Endodermal cell (in vitro differentiated cells): ENCODE measurements around the gene SCRN2. TPM values are rescaled to one million over a fixed set of nuclear protein-coding genes. Genes with fewer than 3 reads are reported as not detected.
A peak's percentile ranks its signal among the peaks of the same experiment; 100 is the strongest.

Source experiments
- DNase-seq: peaks from one replicate; pipeline ENCODE4 v3.0.0-alpha.2; 2017
- H3K27ac ChIP-seq: 2 replicates; pipeline ENCODE4 v1.5.1; 2013; ENCODE audit warnings: mild to moderate bottlenecking, low read depth, low read length, moderate library complexity
- H3K27me3 ChIP-seq: 2 replicates; pipeline ENCODE4 v1.6.1; 2013; ENCODE audit warnings: mild to moderate bottlenecking, low read length, moderate library complexity; ENCODE audit not compliant: insufficient read depth, control insufficient read depth, poor library complexity, severe bottlenecking
- H3K36me3 ChIP-seq: 2 replicates; pipeline ENCODE4 v1.7.0; 2013; ENCODE audit warnings: mild to moderate bottlenecking, low read length, moderate library complexity; ENCODE audit not compliant: control insufficient read depth, insufficient read depth
- H3K4me1 ChIP-seq: one replicate; pipeline ENCODE4 v1.7.0; 2013; ENCODE audit warnings: low read length; ENCODE audit not compliant: control insufficient read depth, insufficient read depth
- H3K4me3 ChIP-seq: 2 replicates; pipeline ENCODE4 v1.5.1; 2013; ENCODE audit warnings: mild to moderate bottlenecking, low read length, moderate library complexity
- H3K9ac ChIP-seq: 2 replicates; pipeline ENCODE4 v1.6.1; 2013; ENCODE audit warnings: mild to moderate bottlenecking, low read length, moderate library complexity; ENCODE audit not compliant: poor library complexity, severe bottlenecking; ENCODE audit errors: extremely low read depth
- H3K9me3 ChIP-seq: 2 replicates; pipeline ENCODE4 v1.6.1; 2013; ENCODE audit warnings: mild to moderate bottlenecking, low read length, moderate library complexity; ENCODE audit not compliant: control insufficient read depth
- H3K27ac Mint-ChIP-seq: 2 replicates; pipeline ENCODE4 v1.8.0; 2020; ENCODE audit warnings: mixed read lengths
- H3K27me3 Mint-ChIP-seq: 2 replicates; pipeline ENCODE4 v1.8.0; 2021; ENCODE audit warnings: mild to moderate bottlenecking, mixed read lengths; ENCODE audit not compliant: insufficient read depth
- H3K36me3 Mint-ChIP-seq: 2 replicates; pipeline ENCODE4 v1.8.0; 2020; ENCODE audit warnings: low read depth, mixed read lengths
- H3K4me1 Mint-ChIP-seq: 2 replicates; pipeline ENCODE4 v1.8.0; 2020; ENCODE audit warnings: mixed read lengths
- H3K4me3 Mint-ChIP-seq: 2 replicates; pipeline ENCODE4 v1.8.0; 2020; ENCODE audit warnings: mild to moderate bottlenecking, moderate library complexity, mixed read lengths
- H3K9me3 Mint-ChIP-seq: 2 replicates; pipeline ENCODE4 v1.8.0; 2020; ENCODE audit warnings: mild to moderate bottlenecking, mixed read lengths
- WGBS, 2 experiments: methylation state at CpG; one replicate each; pipeline versions ENCODE4 v1.1.5 to v1.1.7; 2013; ENCODE audit warnings: missing lambda C conversion rate in 2 of 2, mixed read lengths in 1 of 2; ENCODE audit not compliant: insufficient coverage in 1 of 2, insufficient read length in 1 of 2; 5-methylcytosine and 5-hydroxymethylcytosine counted together
- total RNA-seq, 2 donors: library from RNA; stranded (reverse); fragmentation: NEBNext Ultra II Directional in 1 of 2; extraction: Animal tissue kit (Norgen Biotek cat#: 25700) in 1 of 2; gene quantifications; 2 replicates in 1 of 2; 3 replicates in 1 of 2; pipeline ENCODE4 v1.2.1, GENCODE V29; 2021
- TF ChIP-seq, protein P1 (sequence below): fragments of 200-600 bp; sonication (generic); conservative IDR thresholded peaks from 2 replicates; pipeline ENCODE4 v1.5.0; 2021; ENCODE audit warnings: antibody characterized with exemption, mild to moderate bottlenecking

SCRN2 gene
- total RNA-seq, 2 donors from 2014 or later, result 54.5 to 71.9 TPM

DNA sequence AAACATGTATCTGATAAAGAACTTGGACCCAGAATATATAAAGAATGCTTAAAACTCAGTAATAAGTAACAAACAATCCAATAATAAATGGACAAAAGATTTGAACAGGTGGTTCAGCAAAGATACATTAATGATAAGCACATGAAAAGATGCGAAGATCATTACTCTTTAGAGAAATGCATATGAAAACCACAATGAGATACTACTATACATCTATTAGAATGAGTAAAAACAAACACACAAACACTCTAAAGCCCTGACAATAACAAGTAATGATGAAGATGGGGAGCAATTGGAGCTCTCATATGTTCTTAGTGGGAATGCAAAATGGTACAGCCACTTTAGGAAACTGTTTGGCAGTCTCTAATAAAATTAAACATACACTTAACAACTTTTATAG lies 48.6 kb downstream of the SCRN2 start:
- Mint-ChIP-seq H3K4me1 (peaks cover 2% of the 10 kb centered on the region), H3K36me3 (no peaks in the 10 kb centered on the region), H3K9me3 (no peaks in the 10 kb centered on the region), H3K27ac (no peak overlapping the region), H3K27me3 (peaks cover 79% of the 10 kb centered on the region), H3K4me3 (no peak overlapping the region)
- WGBS, 2 experiments, result 67% methylated on average over 1 of the region's 1 CpG; no CpG with 5 or more reads in 1 of the 2 experiments
- TF ChIP-seq, protein P1, sequence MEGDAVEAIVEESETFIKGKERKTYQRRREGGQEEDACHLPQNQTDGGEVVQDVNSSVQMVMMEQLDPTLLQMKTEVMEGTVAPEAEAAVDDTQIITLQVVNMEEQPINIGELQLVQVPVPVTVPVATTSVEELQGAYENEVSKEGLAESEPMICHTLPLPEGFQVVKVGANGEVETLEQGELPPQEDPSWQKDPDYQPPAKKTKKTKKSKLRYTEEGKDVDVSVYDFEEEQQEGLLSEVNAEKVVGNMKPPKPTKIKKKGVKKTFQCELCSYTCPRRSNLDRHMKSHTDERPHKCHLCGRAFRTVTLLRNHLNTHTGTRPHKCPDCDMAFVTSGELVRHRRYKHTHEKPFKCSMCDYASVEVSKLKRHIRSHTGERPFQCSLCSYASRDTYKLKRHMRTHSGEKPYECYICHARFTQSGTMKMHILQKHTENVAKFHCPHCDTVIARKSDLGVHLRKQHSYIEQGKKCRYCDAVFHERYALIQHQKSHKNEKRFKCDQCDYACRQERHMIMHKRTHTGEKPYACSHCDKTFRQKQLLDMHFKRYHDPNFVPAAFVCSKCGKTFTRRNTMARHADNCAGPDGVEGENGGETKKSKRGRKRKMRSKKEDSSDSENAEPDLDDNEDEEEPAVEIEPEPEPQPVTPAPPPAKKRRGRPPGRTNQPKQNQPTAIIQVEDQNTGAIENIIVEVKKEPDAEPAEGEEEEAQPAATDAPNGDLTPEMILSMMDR, result no peak
- Histone ChIP-seq H3K27ac (no peak overlapping the region), H3K4me1 (no peaks in the 10 kb centered on the region), H3K9me3 (no peaks in the 10 kb centered on the region), H3K36me3 (no peaks in the 10 kb centered on the region), H3K9ac (no peak overlapping the region), H3K4me3 (no peak overlapping the region), H3K27me3 (peaks cover 86% of the 10 kb centered on the region)
- no peak for DNase-seq

DNA sequence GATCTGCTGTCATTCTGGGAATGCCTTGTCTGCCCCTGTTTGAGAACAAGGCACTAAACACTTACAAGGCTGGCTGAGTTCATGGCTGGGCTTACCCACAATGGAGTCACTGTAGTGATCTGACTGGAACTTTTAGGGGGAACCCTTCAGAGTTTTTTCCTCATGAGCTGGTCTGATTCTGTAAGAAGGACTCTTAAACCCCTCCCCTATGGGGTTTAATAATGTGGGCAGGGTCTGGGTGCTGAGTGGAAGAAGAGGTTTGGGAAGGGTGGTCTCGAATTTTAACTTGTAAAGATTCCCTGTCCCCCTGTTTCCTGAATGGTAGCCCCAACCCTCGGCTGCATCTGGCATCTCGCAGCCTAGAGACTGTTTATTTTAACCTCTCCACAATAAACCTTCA lies 50.0 kb downstream of the SCRN2 start:
- Histone ChIP-seq H3K27me3 (peaks cover 100% of the 10 kb centered on the region), H3K27ac (no peak overlapping the region), H3K9ac (no peak overlapping the region), H3K4me1 (no peaks in the 10 kb centered on the region), H3K4me3 (no peak overlapping the region), H3K36me3 (no peaks in the 10 kb centered on the region), H3K9me3 (no peaks in the 10 kb centered on the region)
- TF ChIP-seq, protein P1, result no peak
- WGBS, 2 experiments, result 33% methylated on average over 1 of the region's 3 CpGs; no CpG with 5 or more reads in 1 of the 2 experiments
- peaks cover 87% of the 10 kb centered on the region for H3K27me3 Mint-ChIP-seq
- peak; percentile 36 for DNase-seq
- no peak overlapping the region for H3K4me3 Mint-ChIP-seq
- peaks cover 2% of the 10 kb centered on the region for H3K4me1 Mint-ChIP-seq
- no peaks in the 10 kb centered on the region for H3K9me3 Mint-ChIP-seq
- no peaks in the 10 kb centered on the region for H3K36me3 Mint-ChIP-seq
- H3K27ac Mint-ChIP-seq, result no peak overlapping the region

DNA sequence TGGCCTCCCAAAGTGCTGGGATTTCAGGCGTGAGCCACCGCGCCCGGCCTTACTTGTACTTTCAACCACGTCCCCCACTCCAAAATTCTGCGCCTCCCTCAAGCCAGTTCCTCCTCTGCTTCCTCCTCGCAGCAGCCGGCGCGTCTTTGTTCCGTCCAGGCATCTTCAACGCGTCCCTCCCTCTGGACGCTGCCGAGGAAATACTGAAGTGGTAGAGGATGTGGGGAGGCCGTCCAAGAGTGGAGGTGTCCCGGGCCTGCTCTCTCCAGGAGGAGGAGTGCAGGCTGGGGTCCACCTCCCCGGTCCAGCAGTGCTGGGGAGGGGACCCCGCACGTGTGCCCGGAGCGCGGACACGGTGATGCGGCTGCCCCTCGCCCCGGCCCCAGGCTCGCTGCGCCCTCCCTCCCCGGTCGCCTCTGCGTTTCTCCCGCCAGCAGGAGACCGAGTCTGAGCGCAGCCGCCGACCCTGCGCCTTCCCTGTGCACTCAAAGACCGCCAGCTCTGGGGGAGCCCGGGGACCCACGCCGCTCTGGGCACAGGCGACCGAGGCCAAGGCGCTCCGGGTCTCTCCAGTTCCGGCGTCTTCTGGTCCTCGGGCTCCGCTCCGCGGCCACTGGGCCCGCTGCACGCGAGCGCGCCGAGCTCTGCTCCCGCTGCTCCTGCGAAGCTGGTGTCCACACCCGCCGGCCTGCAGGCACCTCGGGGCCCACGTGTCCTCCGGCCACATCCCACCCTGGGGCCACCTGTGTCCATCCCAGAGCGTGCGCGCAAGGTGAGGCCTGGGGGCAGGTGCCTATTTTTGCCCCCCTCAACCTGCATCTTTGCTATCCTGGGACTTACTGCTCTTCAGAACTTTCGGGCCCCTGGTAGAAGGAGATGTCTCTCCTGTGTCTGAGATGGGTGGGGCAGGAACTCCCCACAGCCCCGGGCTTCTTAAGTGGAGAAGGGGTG lies 51.2 kb downstream of the SCRN2 start:
- no peak overlapping the region for H3K27ac Mint-ChIP-seq
- H3K4me3 ChIP-seq, result peak overlapping the region; percentile 70
- peaks cover 2% of the 10 kb centered on the region for H3K4me1 Mint-ChIP-seq
- TF ChIP-seq, protein P1, result peak; percentile 69
- no peak overlapping the region for H3K9ac ChIP-seq
- no peaks in the 10 kb centered on the region for H3K9me3 Mint-ChIP-seq
- H3K36me3 Mint-ChIP-seq, result no peaks in the 10 kb centered on the region
- peak overlapping the region; percentile 45 for H3K4me3 Mint-ChIP-seq
- no peak overlapping the region for H3K27ac ChIP-seq
- no peaks in the 10 kb centered on the region for H3K4me1 ChIP-seq
- H3K36me3 ChIP-seq, result no peaks in the 10 kb centered on the region
- peaks cover 89% of the 10 kb centered on the region for H3K27me3 Mint-ChIP-seq
- peak; percentile 92 for DNase-seq
- H3K27me3 ChIP-seq, result peaks cover 98% of the 10 kb centered on the region
- no peaks in the 10 kb centered on the region for H3K9me3 ChIP-seq
- 2 to 3% methylated on average over 19 to 70 of the region's 70 CpGs for WGBS, 2 experiments

Other genes with a start within 250 kb of the SCRN2 start
- 100 to 1,000 TPM; 452 to 500 TPM for gene KPNB1, start 191.4 kb downstream of the SCRN2 start, total RNA-seq
- 10 to 100 TPM; 14.5 to 22.9 TPM for gene TBKBP1, start 147.1 kb downstream of the SCRN2 start, total RNA-seq
- not detected for gene TBX21, start 108.0 kb downstream of the SCRN2 start, total RNA-seq
- gene OSBPL7, start 19.5 kb downstream of the SCRN2 start, total RNA-seq, result 10 to 100 TPM; 11.4 to 15.5 TPM
- 10 to 100 TPM; 56.3 to 65.3 TPM for gene MRPL10, start 9.7 kb downstream of the SCRN2 start, total RNA-seq
- gene LRRC46, start 9.6 kb downstream of the SCRN2 start, total RNA-seq, result under 1 TPM; 0.73 to 0.82 TPM
- gene SP6, start 9.9 kb upstream of the SCRN2 start, total RNA-seq, result 1 to 10 TPM; 3.1 to 3.7 TPM
- gene SP2, start 55.0 kb upstream of the SCRN2 start, total RNA-seq, result 10 to 100 TPM; 12.8 to 13.4 TPM
- gene PNPO, start 100.3 kb upstream of the SCRN2 start, total RNA-seq, result 10 to 100 TPM in 1 of 2 donors, 1 to 10 TPM in 1; 8.5 to 10.4 TPM
- under 1 TPM; 0.57 to 0.60 TPM for gene PRR15L, start 116.6 kb upstream of the SCRN2 start, total RNA-seq
- 100 to 1,000 TPM; 171 to 198 TPM for gene CDK5RAP3, start 129.8 kb upstream of the SCRN2 start, total RNA-seq
- not detected for gene COPZ2, start 196.5 kb upstream of the SCRN2 start, total RNA-seq
- 100 to 1,000 TPM; 122 to 135 TPM for gene NFE2L1, start 207.1 kb upstream of the SCRN2 start, total RNA-seq